Fibroblast of the aortic adventitia (primary cell): Measurements from ENCODE around the gene TMEM163. TPM values are rescaled to one million over a fixed set of nuclear protein-coding genes. Genes with fewer than 3 reads are reported as not detected.

Source experiments
- DNase-seq: peaks from one replicate; pipeline ENCODE4 v3.0.0-alpha.2; 2010; ENCODE audit warnings: low read depth
- H3K4me3 ChIP-seq: 2 replicates; pipeline ENCODE4 v1.5.1; 2011; ENCODE audit warnings: low read depth, mild to moderate bottlenecking, control low read depth, low read length, moderate library complexity
- total RNA-seq: library from RNA; depleted of rRNA; stranded (reverse); fragments of >200 nt; gene quantifications from 2 replicates; pipeline ENCODE4 v1.2.3, GENCODE V29; 2012; ENCODE audit warnings: low replicate concordance
- TF ChIP-seq, protein P1 (sequence below): IDR thresholded peaks from 2 replicates; pipeline ENCODE4 v1.5.1; 2011; ENCODE audit warnings: mild to moderate bottlenecking, low read length, control low read depth, inconsistent platforms; ENCODE audit not compliant: insufficient read depth

The TMEM163 gene
- total RNA-seq, 1 donor = not detected

DNA sequence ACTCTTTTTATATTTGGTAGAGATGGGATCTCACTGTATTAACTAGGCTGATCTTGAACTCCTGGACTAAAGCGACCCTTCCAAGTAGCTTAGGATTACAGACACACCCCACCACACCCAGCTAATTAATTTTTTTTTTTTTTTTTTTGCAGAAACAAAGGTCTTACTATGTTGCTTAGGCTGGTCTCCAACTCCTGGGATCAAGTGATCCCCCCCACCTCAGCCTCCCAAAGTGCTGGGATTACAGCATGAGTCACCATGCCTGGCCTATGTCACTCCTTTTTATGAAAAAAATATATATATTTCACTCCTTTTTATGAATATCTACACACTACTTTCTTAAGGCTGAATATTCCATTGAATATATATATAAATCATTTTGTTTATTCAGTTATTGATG is 302.2 kb downstream of the TMEM163 start:
- no peak for DNase-seq
- TF ChIP-seq, protein P1, sequence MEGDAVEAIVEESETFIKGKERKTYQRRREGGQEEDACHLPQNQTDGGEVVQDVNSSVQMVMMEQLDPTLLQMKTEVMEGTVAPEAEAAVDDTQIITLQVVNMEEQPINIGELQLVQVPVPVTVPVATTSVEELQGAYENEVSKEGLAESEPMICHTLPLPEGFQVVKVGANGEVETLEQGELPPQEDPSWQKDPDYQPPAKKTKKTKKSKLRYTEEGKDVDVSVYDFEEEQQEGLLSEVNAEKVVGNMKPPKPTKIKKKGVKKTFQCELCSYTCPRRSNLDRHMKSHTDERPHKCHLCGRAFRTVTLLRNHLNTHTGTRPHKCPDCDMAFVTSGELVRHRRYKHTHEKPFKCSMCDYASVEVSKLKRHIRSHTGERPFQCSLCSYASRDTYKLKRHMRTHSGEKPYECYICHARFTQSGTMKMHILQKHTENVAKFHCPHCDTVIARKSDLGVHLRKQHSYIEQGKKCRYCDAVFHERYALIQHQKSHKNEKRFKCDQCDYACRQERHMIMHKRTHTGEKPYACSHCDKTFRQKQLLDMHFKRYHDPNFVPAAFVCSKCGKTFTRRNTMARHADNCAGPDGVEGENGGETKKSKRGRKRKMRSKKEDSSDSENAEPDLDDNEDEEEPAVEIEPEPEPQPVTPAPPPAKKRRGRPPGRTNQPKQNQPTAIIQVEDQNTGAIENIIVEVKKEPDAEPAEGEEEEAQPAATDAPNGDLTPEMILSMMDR = no peak
- H3K4me3 ChIP-seq = no peak overlapping the region

DNA sequence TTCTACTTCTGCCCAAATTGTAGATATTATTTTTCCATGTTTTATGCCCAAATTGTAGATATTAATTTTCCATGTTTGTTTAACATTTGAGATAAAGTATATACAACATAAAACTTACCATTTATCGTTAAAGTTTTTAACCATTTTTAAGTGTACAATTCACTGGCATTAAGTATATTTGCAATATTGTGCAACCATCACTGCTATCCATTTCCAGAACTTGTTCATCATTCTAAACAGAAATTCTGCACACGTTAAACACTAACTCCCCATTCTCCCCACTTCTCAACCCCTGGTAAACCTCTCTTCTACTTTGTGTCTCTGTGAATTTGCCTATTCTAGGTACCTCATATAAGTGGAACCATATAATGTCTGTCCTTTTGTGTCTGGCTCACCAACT is 302.8 kb downstream of the TMEM163 start:
- no peak overlapping the region for H3K4me3 ChIP-seq
- TF ChIP-seq, protein P1 = no peak
- no peak for DNase-seq

DNA sequence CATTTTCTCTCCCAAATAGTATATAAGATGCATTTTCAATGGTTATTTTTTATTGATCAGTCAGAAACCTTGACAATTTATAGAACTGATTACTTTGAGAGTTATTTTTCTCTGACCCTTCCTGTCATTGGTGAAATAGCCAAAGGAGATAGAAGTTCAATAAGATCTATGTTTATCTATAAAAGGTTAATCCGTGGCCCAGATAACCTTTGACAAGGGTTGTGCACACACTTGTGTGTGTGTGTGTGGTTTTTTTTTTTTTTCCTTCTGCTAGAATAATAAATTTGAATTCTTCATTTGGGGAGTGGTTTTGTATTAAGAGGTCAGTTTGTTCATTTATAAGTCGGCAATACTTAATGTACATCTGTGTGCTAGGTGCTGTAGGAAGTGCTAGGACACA is 304.9 kb downstream of the TMEM163 start:
- TF ChIP-seq, protein P1 = no peak
- no peak for DNase-seq
- no peak overlapping the region for H3K4me3 ChIP-seq

DNA sequence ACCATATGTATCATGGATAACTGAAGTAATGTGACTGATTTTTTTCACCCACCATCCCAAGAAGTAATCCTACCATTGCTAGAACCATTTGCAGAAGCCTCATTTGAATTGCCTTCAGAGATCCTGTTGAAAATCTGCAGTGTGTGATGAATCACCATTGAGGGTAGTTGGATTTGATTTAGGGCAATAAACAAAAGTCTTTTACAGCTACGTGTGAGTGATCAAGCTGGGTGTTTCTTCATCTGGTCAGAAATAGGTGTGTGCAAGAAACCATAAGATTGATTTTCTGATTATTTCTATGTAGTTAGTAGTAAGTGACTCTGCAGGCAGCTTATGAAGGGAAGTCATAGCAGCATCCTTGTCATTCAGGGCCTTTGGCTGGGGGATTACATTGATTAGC is 305.4 kb downstream of the TMEM163 start:
- no peak overlapping the region for H3K4me3 ChIP-seq
- peak; percentile 25 for DNase-seq
- TF ChIP-seq, protein P1 = no peak

DNA sequence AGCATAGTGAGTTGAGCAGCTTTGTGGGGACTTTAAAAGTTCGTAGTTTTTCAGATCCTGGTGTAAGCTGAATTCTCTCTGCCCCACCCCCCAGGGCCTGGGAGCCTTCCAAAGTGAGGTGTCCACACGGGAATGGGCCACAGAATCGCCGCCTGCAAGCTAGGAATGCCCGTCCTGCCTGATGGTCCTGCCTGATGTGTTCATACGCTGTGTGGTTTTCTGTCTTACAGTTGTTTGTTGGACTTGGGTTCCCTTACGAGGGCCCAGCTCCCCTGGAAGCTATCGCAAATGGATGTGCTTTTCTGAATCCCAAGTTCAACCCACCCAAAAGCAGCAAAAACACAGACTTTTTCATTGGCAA is 306.2 kb downstream of the TMEM163 start:
- TF ChIP-seq, protein P1 = no peak
- no peak for DNase-seq
- H3K4me3 ChIP-seq = no peak overlapping the region

DNA sequence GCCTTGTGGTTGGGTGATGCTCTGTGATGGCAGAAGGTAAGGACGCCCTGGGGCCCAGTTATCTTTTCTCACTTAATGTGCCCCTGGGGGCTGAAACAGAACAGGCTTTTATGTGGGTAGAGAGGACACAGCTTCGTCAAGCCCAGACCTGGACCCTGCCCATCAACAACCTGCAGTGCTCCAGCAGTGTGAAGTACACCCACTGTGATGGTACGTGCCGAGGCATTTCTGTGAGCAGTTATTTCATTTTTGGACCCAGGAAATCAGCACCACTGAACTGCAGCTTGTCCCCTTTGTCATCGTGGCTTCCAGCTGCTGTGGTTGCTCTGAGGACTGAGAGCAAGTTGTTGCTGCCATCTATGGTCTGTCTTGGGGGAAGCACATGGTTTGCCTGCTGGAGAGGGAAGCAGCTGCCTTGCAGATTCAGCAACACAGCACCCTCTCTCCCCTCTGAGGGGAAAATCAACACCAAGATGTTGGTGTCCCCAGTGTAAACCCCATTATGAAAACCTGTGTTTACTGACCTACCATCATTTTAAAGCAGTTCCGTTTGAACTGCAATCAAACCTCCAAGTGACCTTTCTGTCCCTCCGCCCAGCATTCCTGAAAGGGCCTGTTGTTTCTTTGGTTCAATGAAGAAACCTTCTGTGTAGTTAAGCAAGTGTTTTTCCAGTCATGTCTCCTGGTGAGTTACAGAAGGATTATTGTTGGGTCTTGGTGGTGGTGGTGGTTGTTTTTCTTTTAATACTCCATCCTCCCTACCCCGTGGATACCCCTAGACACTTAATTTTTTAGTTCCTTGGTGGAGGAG is 306.8 kb downstream of the TMEM163 start:
- peak; percentile 87 for DNase-seq

More for the DNA sequence above, 306.8 kb downstream of the TMEM163 start:
- TF ChIP-seq, protein P1 = peak; percentile 85
- H3K4me3 ChIP-seq = no peak overlapping the region
